Ovary (tissue), 9 donors: ENCODE data around the gene IFIT3. TPM values are rescaled to one million over a fixed set of nuclear protein-coding genes. Genes with fewer than 3 reads are reported as not detected.

Experiments
- DNase-seq, 5 donors: peaks; one replicate each; pipeline ENCODE4 v3.0.0-alpha.2; 2019 to 2020
- H3K27ac ChIP-seq, 2 donors: fragments of 200-600 bp; one replicate each; pipeline versions ENCODE4 v1.5.1 to v1.8.0; 2019 to 2022
- H3K27me3 ChIP-seq: fragments of 200-600 bp; one replicate; pipeline ENCODE4 v1.8.0; 2022
- H3K36me3 ChIP-seq: fragments of 200-600 bp; sonication (generic); one replicate; pipeline ENCODE4 v1.5.1; 2019
- H3K4me1 ChIP-seq: one replicate; pipeline ENCODE4 v1.8.1; 2013; ENCODE audit warnings: mild to moderate bottlenecking, moderate library complexity; ENCODE audit not compliant: insufficient read depth
- H3K4me3 ChIP-seq: fragments of 200-600 bp; sonication (generic); one replicate; pipeline ENCODE4 v1.5.1; 2017
- H3K9me3 ChIP-seq, 2 donors: fragments of 200-600 bp in 1 of 2; sonication (generic) in 1 of 2; one replicate each; pipeline versions ENCODE4 v1.5.1 to v1.8.1; 2013 to 2019; ENCODE audit warnings: mild to moderate bottlenecking in 1 of 2, moderate library complexity in 1 of 2
- CTCF ChIP-seq, 3 donors: fragments of 450-650 bp in 2 of 3; fragments of 200-600 bp in 1 of 3; IDR thresholded peaks; one replicate each; pipeline versions ENCODE4 v1.5.1 to v1.8.0; 2016 to 2022; ENCODE audit warnings: antibody characterized with exemption in 3 of 3, mild to moderate bottlenecking in 1 of 3
- EP300 ChIP-seq: sonication (generic); formaldehyde crosslinking; IDR thresholded peaks from one replicate; pipeline ENCODE4 v1.6.1; 2017; ENCODE audit warnings: antibody characterized with exemption
- POLR2A ChIP-seq: fragments of 450-650 bp; IDR thresholded peaks from one replicate; pipeline ENCODE4 v1.6.1; 2017; ENCODE audit warnings: antibody characterized with exemption, mild to moderate bottlenecking, moderate library complexity
- WGBS, 3 donors: extraction: QIAGEN DNeasy Blood & Tissue Kit in 1 of 3; methylation state at CpG; one replicate each; pipeline versions ENCODE4 v1.1.5 to v1.1.7; 2013 to 2017; 5-methylcytosine and 5-hydroxymethylcytosine counted together
- intact Hi-C, 4 donors: fragments of 100-400 bp; cut with DNase I; formaldehyde crosslinking; loops; one replicate each; pipeline versions ENCODE4 v1.11.0 to v1.15.1; 2022 to 2023
- polyA plus RNA-seq, 2 donors: library from polyadenylated mRNA; stranded (reverse); fragments of 200-250 nt in 1 of 2; fragments of 350-450 nt in 1 of 2; fragmentation: Illumina TruSeq in 1 of 2; extraction: RNeasy Lipid Tissue Mini Kit (QIAGEN cat#74804) in 1 of 2; gene quantifications; one replicate each; pipeline ENCODE4 v1.2.3, GENCODE V29; 2013 to 2014
- total RNA-seq, 7 donors: library from RNA; depleted of rRNA in 2 of 7; stranded (reverse); fragments of >200 nt in 2 of 7; fragmentation: NEBNext Ultra II Directional in 3 of 7; extraction: Animal tissue kit (Norgen Biotek cat#: 25700) in 3 of 7; gene quantifications; one replicate each; pipeline versions ENCODE4 v1.1.0 to v1.2.4, GENCODE V29; 2016 to 2023
- donor health status: DM: no; HTN: no; CAD: no; lungs with moderate emphysema.
- donor health status: DM: no; HTN: no; CAD: no.
- donor health status: Bipolar disorder and iron deficiency.
- donor health status: DM: yes; HTN: yes; CAD: no.
- donor health status: DM: no; HTN: no; CAD: no.
- donor health status: DM: yes; HTN: yes; CAD: no.

IFIT3 gene
- total and polyA plus RNA-seq, 9 donors: 5.7 to 31.5 (median 12.2) TPM

GRCh38 chr10:89373916-89374711 lies 46.3 kb downstream of the IFIT3 start:
- intact Hi-C loops: loop anchor here in 1 of 4 donors (5.0 kb wide), 1 partner anchor 37 kb away; no protein-coding TSS in a partner anchor
- Histone ChIP-seq H3K9me3 (no peaks in the 10 kb centered on the region), H3K27me3 (no peaks in the 10 kb centered on the region), H3K4me1 (peaks cover 11% of the 10 kb centered on the region), H3K36me3 (no peaks in the 10 kb centered on the region), H3K27ac (peak overlapping the region; percentile 17 to 73), H3K4me3 (no peak overlapping the region)
- TF ChIP-seq POLR2A: no peak
- TF ChIP-seq CTCF (IDR thresholded peaks at IDR 0.05): no peak
- no peak for TF ChIP-seq EP300
- WGBS, 3 donors: 0 to 10% (median 2%) methylated on average over 3 of the region's 3 CpGs
- peak; percentile 75 to 93 (median 88) for DNase-seq

GRCh38 chr10:89374713-89375141 lies 46.9 kb downstream of the IFIT3 start:
- peaks cover 9% of the 10 kb centered on the region for H3K4me1 ChIP-seq
- H3K27ac ChIP-seq: peak overlapping the region; percentile 17 to 73
- H3K36me3 ChIP-seq: no peaks in the 10 kb centered on the region
- no peak overlapping the region for H3K4me3 ChIP-seq
- H3K27me3 ChIP-seq: no peaks in the 10 kb centered on the region
- peak in 1 of 5 donors; percentile 21 for DNase-seq
- no peaks in the 10 kb centered on the region for H3K9me3 ChIP-seq
- intact Hi-C loops: loop anchor here in 1 of 4 donors (5.0 kb wide), 1 partner anchor 37 kb away; no protein-coding TSS in a partner anchor
- TF ChIP-seq EP300 (no peak), CTCF (IDR thresholded peaks at IDR 0.05) (no peak), POLR2A (no peak)

GRCh38 chr10:89377705-89378637 lies 50.2 kb downstream of the IFIT3 start, which contains the start of gene IFIT1B:
Gene IFIT1B (plus strand): TSS chr10:89378056. CDS start chr10:89378136, 80 bp downstream.
- WGBS, 3 donors: 81 to 94% (median 93%) methylated on average over 5 of the region's 5 CpGs
- no peaks in the 10 kb centered on the region for H3K27me3 ChIP-seq
- H3K9me3 ChIP-seq: no peaks in the 10 kb centered on the region
- no peak within 1 kb of the TSS for H3K27ac ChIP-seq
- H3K4me3 ChIP-seq: no peak within 1 kb of the TSS
- no peak for DNase-seq
- intact Hi-C loops: no loop called here
- peaks cover 9% of the 10 kb centered on the region for H3K4me1 ChIP-seq
- TF ChIP-seq EP300 (no peak), POLR2A (no peak), CTCF (IDR thresholded peaks at IDR 0.05) (no peak)
- H3K36me3 ChIP-seq: no peaks in the 10 kb centered on the region

- Histone ChIP-seq H3K4me3 (no peak overlapping the region), H3K36me3 (no peaks in the 10 kb centered on the region), H3K27ac (no peak overlapping the region), H3K4me1 (peaks cover 5% of the 10 kb centered on the region), H3K9me3 (no peaks in the 10 kb centered on the region), H3K27me3 (no peaks in the 10 kb centered on the region)
- no peak for DNase-seq
- no peak for TF ChIP-seq POLR2A
- no peak for TF ChIP-seq CTCF (IDR thresholded peaks at IDR 0.05)
- no peak for TF ChIP-seq EP300
- intact Hi-C loops: no loop called here
Observed at GRCh38 chr10:89379103-89379502, 51.3 kb downstream of the IFIT3 start.
